Activated CD4-positive, alpha-beta T cell treated with anti-CD3 and anti-CD28 coated beads for 24 hours (primary cell): ENCODE data around the gene INPP5D.
"Not testable (repeated sequence)": the region's sequence is repeated elsewhere in the genome, so short reads cannot be mapped to it uniquely, and the experiment has no call there.

Experiments used
- DNase-seq, 2 donors: peaks; one replicate each; pipeline ENCODE4 v3.0.0-alpha.2; 2020; ENCODE audit warnings: low read depth in 2 of 2

The INPP5D gene

GRCh38 chr2:233092432-233093165 is 32.5 kb downstream of the INPP5D start:
- no peak for DNase-seq

- no peak for DNase-seq
These were observed 33.0 kb downstream of the INPP5D start for GRCh38 chr2:233093166-233093448.

DNA sequence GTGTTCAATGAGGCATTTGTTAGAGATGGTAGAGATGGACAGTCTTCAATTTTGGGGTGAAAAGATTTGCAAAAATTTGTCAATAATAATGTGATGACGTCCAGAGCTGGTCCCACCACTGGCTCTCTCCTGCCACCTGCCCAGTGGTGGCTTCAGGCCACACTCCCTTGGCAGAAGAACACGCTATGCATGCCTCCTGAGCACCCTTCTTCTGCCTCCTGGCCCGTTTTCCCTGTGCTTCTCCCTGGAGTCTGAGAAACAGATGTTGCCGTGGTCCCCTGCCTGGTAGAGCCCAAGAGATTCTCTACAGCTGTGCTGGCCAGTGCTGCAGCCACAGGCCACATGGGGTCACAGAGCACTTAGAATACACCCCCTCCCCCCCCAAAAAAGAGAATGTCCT is 33.6 kb downstream of the INPP5D start:
- DNase-seq, result no peak

DNA sequence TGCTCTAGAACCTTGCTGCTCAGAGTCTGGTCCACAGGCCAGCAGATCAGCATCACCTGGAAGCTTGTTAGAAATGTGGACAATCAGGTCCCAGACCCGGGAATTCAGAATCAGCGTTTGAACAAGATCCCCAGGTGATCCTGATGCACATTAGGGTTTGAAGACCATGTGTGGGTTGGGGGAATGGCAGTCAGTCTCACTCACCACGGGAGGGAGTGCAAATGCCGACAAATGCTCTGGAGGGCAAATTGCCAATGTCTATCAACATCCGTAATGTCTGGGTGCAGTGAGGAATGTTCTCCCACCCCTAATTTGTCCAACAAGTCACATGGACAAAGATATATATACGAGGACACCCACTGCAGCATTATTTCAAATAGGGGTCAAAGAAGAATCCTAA is 34.5 kb downstream of the INPP5D start:
- no peak for DNase-seq

DNA sequence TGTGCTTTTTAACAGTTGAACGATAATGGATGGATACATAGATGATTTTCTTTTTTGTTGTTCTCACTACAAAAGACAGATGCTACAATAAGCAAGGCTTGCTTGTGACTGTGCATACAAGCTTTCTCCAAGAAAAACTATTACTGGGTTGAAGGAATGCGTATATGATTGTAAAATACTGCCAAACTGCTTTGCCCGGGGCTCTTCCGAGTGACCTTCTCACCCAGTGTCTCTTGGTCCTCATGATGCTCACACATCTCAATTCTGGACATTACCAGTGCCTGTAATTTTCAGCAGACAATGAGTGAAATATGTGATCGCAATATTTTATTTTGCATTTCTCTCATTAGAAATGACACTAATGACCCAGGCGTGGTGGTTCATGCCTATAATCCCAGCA is 35.9 kb downstream of the INPP5D start:
- DNase-seq, result no peak

DNA sequence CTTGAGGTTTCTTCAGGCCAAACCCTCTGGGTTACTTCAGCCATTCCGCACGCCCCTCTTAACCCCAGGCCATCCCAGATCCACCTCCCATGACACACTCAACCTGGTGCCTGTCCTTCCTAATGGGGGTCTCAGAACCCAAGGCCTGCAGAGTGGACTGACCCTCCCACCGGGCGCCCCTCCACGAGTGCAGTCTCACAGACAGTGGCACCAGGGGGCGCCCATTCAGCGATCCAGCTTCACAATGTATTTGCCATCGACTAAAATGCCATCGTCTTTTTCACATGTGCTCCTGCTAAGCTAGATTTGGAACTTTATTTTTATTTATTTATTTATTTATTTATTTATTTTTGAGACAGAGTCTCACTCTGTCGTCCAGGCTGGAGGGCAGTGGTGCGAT is 38.5 kb downstream of the INPP5D start:
- DNase-seq, result no peak

DNA sequence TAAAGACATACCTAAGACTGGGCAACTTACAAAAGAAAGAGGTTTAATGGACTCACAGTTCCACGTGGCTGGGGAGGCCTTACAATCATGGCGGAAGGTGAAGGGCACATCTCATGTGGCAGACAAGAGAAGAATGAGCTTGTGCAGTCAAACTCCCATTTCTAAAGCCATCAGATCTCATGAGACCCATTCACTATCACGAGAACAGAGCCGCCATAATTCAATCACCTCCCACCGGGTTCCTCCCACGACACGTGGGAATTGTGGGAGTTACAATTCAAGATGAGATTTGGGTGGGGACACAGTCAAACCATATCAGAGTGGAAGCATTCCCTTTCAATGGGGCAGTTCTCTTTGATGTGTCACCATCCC is 39.7 kb downstream of the INPP5D start:
- not testable (repeated sequence) for DNase-seq

DNA sequence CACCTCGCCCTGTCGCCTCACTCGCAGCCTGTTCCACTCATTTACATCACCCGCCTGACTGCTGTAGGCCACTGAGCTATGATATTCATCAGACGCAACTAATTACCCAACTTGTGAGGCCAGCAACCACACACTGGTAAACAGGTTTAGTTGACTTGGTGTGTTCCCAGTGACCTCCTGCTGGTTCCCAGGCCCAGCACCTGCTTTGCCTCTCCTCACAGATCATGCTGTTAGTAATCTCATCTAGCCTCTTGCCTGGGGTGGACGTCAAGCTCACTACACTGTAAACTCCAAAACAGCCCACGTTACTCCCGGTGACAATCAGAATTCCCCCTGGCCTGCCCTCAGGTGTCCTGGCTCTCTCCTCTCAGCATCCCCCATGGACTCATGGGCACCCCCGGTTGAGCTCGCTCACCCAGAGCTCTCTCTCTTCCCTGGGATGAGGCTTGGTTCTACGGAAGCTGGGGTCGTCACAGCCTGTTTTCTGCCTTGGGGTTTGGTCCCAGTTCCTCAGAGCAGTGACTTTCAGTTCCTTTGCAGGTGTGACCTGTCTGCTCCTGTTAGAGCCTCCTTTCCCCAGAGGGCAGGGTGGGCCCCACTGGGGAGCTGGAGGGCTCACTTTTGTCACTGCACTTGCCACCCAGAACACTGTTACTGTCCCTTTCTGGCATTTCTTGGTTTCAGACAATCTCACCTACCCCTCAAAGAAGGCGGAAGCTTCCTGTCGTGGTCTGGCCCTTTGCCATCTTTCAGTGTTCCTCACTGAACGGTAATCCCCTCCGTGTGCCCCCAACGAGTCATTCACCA is 40.3 kb downstream of the INPP5D start:
- no peak for DNase-seq

GRCh38 chr2:233101141-233101540 is 41.0 kb downstream of the INPP5D start:
- DNase-seq, result no peak

GRCh38 chr2:233101816-233102215 is 41.7 kb downstream of the INPP5D start:
- no peak for DNase-seq

DNA sequence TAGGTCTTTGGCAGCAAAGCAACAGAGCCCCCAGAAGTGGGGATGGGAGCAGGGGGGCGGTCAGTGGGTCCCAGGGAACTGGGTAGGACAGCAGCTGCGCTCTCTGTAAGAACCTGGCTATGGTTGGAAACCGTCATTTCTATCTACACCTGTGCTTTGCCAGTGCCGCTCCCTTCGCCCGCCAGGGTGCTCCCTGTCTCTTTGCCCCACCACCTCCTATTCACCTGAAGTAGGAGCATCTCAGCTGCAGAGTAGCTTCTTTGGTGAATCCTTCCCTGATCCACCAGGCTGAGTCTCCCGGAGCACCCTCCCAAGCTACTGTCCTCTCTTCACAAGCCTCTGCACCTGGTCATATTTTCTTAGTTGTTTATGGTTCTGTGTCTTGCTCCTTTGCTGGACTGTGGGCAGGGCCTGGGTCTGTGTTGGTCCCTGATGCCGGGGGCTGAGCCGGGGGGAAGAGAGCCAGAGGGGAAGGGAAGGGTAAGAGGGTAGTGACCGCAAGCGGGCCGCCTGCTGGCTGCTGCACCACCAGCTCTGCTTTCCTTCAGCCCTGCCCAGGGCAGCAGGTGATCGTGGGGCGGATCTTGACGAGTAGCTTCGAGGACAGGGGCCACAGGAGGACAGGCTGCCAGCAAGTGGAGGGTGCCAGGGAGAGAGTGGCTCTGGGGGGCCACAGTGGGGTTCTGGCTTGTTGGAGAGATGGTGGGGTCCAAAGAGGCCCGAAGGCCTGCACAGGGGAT is 45.2 kb downstream of the INPP5D start:
- DNase-seq, result no peak

GRCh38 chr2:233105930-233106329 is 45.8 kb downstream of the INPP5D start:
- no peak for DNase-seq

DNA sequence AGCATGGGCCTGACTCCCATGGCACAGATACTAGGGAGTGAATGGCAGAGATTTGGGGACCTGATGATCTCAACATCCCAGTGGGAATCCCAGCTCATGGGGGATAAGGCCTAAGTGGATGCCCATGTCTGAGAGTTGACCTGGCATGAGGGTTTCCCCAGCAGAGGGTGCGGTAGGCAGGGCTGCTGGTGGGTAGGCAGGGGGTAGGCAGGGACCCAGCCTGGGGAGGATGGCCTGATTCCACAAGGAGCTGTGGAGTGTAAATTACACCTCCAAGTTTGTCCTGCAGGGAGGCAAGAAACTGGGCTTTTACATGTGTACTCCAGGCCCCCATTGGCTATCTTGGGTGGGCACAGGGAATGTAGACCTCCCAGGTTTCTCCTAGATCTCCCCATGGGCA is 46.9 kb downstream of the INPP5D start:
- DNase-seq, result no peak

GRCh38 chr2:233107831-233108300 is 47.7 kb downstream of the INPP5D start:
- no peak for DNase-seq

DNA sequence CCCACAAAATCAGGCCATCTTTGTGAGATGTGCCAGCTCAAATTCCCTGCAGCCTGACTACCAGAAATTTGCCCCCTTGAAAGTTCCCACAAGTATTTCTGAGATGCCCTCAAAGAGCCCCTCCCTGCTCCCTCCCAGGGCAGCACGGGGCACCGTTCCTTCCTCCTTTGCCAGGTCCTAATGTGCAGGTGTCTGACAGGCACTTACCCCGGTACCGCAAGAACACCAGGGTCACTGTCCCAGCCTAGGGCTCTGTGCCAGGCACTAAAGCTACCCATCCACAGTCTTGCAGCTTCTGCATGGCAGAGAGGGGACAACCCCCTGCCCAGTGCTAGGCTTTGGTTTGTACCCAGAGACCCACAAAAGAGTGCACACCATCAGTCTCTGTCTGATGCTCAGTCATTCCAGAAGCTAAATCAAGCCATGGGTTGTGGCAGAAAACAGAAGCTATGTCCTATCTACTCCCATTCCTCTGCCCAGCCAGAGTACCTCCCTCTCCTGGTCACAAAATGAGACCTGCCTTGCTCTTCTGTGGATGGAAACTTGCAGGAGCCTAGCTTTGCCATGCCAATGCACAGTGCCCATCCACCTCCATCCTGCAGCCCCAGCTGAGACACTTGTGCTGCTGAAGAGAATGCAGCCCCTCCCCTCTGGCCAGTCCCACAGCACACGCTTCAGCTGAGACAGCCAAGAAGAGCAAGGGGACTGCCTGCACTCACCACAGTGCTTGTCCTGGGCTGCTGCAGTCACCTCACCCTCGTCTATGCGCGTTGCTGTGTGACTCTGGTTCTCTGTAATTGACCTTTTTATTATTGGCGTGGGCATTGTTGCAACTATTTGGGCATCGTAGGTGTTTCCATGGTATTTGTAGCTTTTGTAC is 48.7 kb downstream of the INPP5D start:
- DNase-seq, result no peak

- no peak for DNase-seq
These were observed 51.3 kb downstream of the INPP5D start for GRCh38 chr2:233111427-233111826.

GRCh38 chr2:233112329-233112728 is 52.2 kb downstream of the INPP5D start:
- no peak for DNase-seq

DNA sequence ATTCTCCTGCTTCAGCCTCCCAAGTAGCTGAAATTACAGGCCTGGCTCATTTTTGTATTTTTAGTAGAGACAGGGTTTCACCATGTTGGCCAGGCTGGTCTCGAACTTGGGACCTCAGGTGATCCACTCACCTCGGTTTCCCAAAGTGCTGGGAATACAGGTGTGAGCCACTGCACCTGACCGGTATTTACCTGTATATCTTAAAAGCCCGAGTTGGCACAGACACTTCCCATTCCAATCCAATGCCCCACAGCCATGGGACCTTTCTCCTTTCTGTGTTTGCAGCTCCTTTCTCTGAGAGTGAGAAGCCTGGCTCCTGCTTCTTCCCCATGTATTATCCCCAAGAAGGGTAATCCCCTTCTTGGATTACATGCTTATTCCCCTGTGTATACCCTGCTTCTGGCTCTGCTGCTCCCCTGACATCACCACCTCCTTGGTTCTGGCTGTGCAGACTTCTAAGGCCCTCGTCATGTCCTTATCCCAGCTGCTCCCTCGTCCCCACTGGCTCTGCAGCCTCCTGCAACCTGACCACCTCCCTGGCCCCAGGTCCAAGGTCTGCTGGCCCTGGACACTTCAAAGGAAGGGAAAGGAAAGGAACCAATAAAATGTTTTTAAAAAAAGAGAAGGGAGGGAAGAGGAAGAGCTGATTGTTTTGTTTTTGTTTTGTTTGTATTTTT is 52.8 kb downstream of the INPP5D start:
- DNase-seq, result no peak

DNA sequence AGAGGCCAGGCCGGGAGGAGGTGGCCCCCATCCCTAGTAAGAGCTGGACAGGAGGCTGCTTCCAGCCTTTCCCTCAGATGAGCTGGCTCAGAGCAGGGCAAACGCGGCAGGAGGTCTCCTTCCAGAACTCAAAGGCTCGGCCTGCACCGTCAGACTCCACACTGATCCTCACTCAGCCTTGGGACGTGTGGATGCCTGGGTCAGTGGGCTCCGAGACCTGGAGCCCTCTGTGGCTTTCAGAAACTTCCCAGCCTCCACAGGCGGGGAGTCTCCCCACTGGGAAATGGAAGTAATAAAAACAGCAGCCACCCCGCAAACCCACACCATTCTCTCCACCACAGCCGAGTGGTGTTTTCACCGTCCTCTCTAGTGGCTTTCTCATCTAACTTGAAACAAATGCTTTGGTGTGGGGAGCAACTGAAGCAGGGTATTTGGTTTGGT is 54.3 kb downstream of the INPP5D start:
- no peak for DNase-seq

GRCh38 chr2:233115121-233115520 is 55.0 kb downstream of the INPP5D start:
- no peak for DNase-seq

GRCh38 chr2:233115741-233116140 is 55.6 kb downstream of the INPP5D start:
- DNase-seq, result no peak
